Endothelial cell of umbilical vein (primary cell): ENCODE measurements around the gene TOX2.

Source experiments
- EZH2 ChIP-seq: IDR thresholded peaks from 2 replicates; pipeline ENCODE4 v1.6.1; 2012; ENCODE audit warnings: borderline replicate concordance, low read depth, mild to moderate bottlenecking, moderate library complexity, low read length, inconsistent platforms; ENCODE audit not compliant: severe bottlenecking
- JUN ChIP-seq: IDR thresholded peaks from 2 replicates; pipeline ENCODE4 v1.6.1; 2011; ENCODE audit warnings: borderline replicate concordance, low read depth; ENCODE audit not compliant: insufficient read length, insufficient read depth
- POLR2A ChIP-seq: IDR thresholded peaks from 2 replicates; pipeline ENCODE4 v1.6.1; 2012; ENCODE audit warnings: low read depth, mild to moderate bottlenecking, control low read depth, low read length
- POLR2AphosphoS5 ChIP-seq: IDR thresholded peaks from 2 replicates; pipeline ENCODE4 v1.6.1; 2012; ENCODE audit warnings: low read depth, mild to moderate bottlenecking, control low read depth, low read length, moderate library complexity; ENCODE audit not compliant: insufficient read depth
- TF ChIP-seq, protein P1 (sequence below), 2 donors: IDR thresholded peaks; 1 replicate in 1 of 2; 2 replicates in 1 of 2; pipeline ENCODE4 v1.5.1; 2011; ENCODE audit warnings: low read length in 2 of 2, mild to moderate bottlenecking in 2 of 2, moderate library complexity in 2 of 2, control low read depth in 1 of 2, inconsistent platforms in 1 of 2, low read depth in 1 of 2; ENCODE audit not compliant: insufficient read depth in 1 of 2; ENCODE audit errors: extremely low read depth in 1 of 2
- TF ChIP-seq, protein P2 (sequence below): IDR thresholded peaks from 2 replicates; pipeline ENCODE4 v1.6.1; 2011; ENCODE audit not compliant: insufficient read depth, insufficient read length

DNA sequence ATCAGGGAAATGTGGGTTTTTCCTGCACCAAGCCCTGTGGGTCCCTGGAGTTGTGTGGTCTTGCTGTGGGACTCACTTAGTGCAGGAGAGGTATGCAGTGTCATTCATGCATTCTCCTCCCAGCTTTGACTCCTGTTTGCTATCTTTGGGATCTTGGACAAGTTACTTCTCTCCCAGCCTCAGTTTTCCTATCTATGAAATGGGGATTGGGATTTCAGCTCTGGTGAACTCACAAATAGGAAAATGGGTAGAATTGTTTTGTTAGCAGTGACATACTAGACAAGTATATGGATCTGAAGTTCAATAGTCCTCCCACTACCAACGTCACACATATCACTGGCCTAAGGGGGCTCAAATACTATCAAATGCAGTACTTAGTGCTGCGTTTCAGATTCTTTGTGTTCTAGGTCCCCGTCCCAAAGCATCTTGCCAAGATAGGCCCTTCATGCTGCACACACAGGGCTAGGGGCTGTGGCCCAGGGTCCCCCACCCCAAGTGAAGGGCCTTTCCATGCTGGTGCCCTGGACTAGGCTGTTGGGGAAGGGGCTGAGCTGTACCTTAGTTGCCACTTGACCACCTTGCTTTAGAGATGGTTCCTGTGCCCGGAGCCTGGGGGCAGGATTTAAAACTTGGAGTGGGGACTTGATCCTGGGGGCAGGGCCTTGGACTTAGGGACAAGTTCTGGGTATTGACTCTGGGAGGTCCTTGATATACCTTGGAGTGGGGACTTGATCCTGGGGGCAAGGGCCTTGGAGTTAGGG, 98.0 kb downstream of the TOX2 start:
- TF ChIP-seq, protein P1, sequence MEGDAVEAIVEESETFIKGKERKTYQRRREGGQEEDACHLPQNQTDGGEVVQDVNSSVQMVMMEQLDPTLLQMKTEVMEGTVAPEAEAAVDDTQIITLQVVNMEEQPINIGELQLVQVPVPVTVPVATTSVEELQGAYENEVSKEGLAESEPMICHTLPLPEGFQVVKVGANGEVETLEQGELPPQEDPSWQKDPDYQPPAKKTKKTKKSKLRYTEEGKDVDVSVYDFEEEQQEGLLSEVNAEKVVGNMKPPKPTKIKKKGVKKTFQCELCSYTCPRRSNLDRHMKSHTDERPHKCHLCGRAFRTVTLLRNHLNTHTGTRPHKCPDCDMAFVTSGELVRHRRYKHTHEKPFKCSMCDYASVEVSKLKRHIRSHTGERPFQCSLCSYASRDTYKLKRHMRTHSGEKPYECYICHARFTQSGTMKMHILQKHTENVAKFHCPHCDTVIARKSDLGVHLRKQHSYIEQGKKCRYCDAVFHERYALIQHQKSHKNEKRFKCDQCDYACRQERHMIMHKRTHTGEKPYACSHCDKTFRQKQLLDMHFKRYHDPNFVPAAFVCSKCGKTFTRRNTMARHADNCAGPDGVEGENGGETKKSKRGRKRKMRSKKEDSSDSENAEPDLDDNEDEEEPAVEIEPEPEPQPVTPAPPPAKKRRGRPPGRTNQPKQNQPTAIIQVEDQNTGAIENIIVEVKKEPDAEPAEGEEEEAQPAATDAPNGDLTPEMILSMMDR (IDR thresholded peaks at IDR 0.05; ENCODE audit: extremely low read depth in 1 of 2, insufficient read depth in 1 of 2, low read depth in 1 of 2, low read length in 2 of 2): no peak
- TF ChIP-seq JUN (no peak), POLR2AphosphoS5 (no peak), POLR2A (no peak), EZH2 (no peak)
- TF ChIP-seq, protein P2, sequence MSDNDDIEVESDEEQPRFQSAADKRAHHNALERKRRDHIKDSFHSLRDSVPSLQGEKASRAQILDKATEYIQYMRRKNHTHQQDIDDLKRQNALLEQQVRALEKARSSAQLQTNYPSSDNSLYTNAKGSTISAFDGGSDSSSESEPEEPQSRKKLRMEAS: no peak
